HFFc6 (cell line): ENCODE data around the gene NCOA3. TPM values are rescaled to one million over a fixed set of nuclear protein-coding genes. Genes with fewer than 3 reads are reported as not detected.

Source experiments
- DNase-seq: peaks from one replicate; pipeline ENCODE4 v3.0.0-alpha.2; 2018
- H3K27ac Mint-ChIP-seq: 2 replicates; pipeline ENCODE4 v1.8.0; 2020; ENCODE audit warnings: mild to moderate bottlenecking, mixed read lengths
- H3K27me3 Mint-ChIP-seq: 2 replicates; pipeline ENCODE4 v1.8.0; 2021; ENCODE audit warnings: mild to moderate bottlenecking, moderate library complexity, mixed read lengths; ENCODE audit not compliant: insufficient read depth
- H3K36me3 Mint-ChIP-seq: 2 replicates; pipeline ENCODE4 v1.8.0; 2021; ENCODE audit warnings: low read depth, mixed read lengths
- H3K4me1 Mint-ChIP-seq: 2 replicates; pipeline ENCODE4 v1.8.0; 2020; ENCODE audit warnings: low read depth, mixed read lengths
- H3K4me3 Mint-ChIP-seq: 2 replicates; pipeline ENCODE4 v1.8.0; 2020; ENCODE audit warnings: mild to moderate bottlenecking, moderate library complexity, mixed read lengths
- H3K9me3 Mint-ChIP-seq: 2 replicates; pipeline ENCODE4 v1.8.0; 2020; ENCODE audit warnings: mild to moderate bottlenecking, mixed read lengths
- total RNA-seq, 6 experiments: library from RNA; stranded (reverse); fragmentation: NEBNext Ultra II Directional; extraction: Animal tissue kit (Norgen Biotek cat#: 25700); gene quantifications; 2 replicates in 1 of 6; 3 replicates in 5 of 6; pipeline ENCODE4 v1.2.3, GENCODE V29; 2021
- TF ChIP-seq, protein P1 (sequence below): fragments of 200-600 bp; sonication (generic); IDR thresholded peaks from 2 replicates; pipeline ENCODE4 v1.5.0; 2021; ENCODE audit warnings: antibody characterized with exemption, mild to moderate bottlenecking

NCOA3 gene
- total RNA-seq, 6 experiments from 2014 or later = 28.6 to 40.9 (median 32.7) TPM

DNA sequence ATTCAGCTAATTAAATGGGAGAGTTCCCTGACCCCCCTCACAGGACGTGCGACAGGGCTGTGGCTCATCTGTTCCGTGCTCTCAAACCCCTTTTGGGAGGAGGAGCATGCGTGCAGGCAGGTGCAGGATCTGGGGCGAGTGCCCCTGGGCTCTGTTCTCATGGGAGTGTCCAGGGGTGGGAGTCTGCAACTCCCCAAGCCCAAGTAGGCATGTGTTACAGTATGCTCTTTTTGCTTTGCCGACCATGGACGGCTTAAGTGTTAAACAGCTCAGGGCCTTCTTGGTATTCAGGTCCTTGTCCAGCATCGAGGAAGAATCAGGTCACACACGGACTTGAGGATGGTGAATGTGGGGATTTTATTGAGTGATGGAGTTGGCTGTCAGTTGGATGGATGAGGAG, 101.6 kb downstream of the NCOA3 start:
- H3K27ac Mint-ChIP-seq = no peak overlapping the region
- peaks cover 1% of the 10 kb centered on the region; the same call in 1 of the 2 replicates for H3K27me3 Mint-ChIP-seq
- H3K4me1 Mint-ChIP-seq = peaks cover 59% of the 10 kb centered on the region
- DNase-seq = no peak
- TF ChIP-seq, protein P1, sequence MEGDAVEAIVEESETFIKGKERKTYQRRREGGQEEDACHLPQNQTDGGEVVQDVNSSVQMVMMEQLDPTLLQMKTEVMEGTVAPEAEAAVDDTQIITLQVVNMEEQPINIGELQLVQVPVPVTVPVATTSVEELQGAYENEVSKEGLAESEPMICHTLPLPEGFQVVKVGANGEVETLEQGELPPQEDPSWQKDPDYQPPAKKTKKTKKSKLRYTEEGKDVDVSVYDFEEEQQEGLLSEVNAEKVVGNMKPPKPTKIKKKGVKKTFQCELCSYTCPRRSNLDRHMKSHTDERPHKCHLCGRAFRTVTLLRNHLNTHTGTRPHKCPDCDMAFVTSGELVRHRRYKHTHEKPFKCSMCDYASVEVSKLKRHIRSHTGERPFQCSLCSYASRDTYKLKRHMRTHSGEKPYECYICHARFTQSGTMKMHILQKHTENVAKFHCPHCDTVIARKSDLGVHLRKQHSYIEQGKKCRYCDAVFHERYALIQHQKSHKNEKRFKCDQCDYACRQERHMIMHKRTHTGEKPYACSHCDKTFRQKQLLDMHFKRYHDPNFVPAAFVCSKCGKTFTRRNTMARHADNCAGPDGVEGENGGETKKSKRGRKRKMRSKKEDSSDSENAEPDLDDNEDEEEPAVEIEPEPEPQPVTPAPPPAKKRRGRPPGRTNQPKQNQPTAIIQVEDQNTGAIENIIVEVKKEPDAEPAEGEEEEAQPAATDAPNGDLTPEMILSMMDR = no peak
- peaks cover 8% of the 10 kb centered on the region for H3K36me3 Mint-ChIP-seq
- H3K4me3 Mint-ChIP-seq = no peak overlapping the region
- no peaks in the 10 kb centered on the region for H3K9me3 Mint-ChIP-seq

DNA sequence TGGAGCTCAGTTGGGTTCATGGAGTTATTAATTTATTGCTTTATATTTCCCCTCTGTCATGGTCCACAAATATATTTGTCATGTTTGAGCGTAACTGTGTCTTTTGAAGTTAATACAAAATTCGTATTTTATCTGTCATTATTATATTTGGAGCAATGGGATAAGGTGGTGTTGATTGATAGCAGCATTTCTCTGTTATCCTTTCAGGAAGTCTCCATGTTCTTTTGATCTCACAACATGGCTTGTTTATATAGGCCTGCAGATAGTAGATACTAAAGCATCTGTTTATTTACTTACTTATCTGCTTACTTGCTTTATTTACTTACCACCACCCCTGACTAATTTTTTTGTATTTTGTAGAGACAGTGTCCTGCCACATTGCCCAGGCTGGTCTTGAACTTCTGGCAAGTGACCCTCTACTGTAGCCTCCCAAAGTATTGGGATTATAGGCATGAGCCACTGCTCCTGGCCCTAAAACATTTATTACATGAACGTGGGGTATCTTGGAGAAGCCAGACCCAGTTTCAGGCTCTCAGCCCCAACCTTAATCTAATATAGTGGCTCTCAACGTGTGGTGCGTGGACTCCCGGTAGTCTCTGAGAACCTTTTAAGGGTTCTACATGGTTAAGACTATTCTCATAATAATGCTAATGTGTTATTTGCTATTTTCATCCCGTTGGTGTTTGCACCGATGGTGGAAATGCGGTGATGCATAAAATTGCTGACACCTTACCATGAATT, 104.2 kb downstream of the NCOA3 start:
- Mint-ChIP-seq H3K36me3 (peaks cover 8% of the 10 kb centered on the region), H3K4me1 (peaks cover 68% of the 10 kb centered on the region), H3K4me3 (no peak overlapping the region), H3K27ac (no peak overlapping the region), H3K27me3 (peaks cover 1% of the 10 kb centered on the region; the same call in 1 of the 2 replicates), H3K9me3 (no peaks in the 10 kb centered on the region)
- DNase-seq = no peak
- TF ChIP-seq, protein P1 = no peak

DNA sequence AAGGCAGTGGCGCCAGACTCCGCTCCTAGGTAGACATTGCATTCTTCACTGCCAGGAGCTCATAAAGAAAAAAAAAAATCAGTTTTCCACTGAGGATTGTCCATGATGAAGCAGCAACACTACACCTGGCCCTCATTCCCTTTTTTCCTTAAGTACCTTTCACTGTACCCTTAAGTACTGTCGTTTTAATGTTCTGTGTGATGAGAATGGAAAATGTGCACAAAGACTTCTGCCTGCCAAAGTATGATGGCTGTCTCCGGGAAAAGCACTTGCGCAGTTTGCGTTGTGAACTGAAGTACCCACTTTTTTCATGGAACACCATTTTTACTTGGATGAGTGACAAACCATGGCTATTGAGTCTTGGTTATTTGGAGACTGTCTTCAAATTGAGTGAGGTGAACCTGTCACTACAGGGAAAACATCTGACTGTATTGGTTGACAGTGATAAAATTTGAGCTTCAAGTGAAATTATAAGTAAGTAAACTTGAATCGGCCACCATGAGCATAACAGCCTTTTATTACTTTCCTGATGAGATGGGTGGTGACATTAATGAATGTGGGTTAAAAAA, 104.8 kb downstream of the NCOA3 start:
- Mint-ChIP-seq H3K9me3 (no peaks in the 10 kb centered on the region), H3K4me1 (peaks cover 73% of the 10 kb centered on the region), H3K27me3 (peaks cover 1% of the 10 kb centered on the region; the same call in 1 of the 2 replicates), H3K4me3 (no peak overlapping the region), H3K27ac (peak overlapping the region; percentile 68; the same call in 1 of the 2 replicates), H3K36me3 (peaks cover 8% of the 10 kb centered on the region)
- DNase-seq = no peak
- TF ChIP-seq, protein P1 = no peak

DNA sequence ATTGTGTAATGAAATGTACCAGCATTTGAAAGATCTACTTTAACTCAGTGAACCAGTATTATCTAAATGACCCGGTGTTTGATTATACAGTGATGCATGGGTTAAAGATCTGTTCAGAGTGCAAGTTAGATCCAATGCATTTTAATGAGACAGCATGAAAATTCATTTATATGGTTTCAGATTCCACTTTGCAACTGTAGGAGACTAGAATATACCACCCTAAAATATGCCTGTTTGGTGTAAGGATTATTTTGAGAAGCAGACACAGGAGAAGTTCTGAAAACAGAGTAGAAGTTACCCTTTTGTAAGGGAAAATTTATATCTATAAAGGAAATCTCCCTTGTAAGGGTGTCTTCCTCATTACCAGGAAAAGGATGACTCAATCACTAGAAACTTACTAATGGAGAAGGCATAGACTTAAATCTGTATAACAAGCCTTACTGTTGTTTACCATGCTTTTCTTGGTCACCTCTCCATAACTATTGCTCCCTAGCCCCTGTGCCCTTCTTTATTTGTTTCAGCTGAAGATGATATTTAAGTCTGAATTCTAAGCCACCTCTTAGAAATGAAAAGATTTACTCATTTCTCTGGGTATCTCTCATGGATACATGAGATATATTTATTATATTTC, 105.4 kb downstream of the NCOA3 start:
- Mint-ChIP-seq H3K4me1 (peaks cover 67% of the 10 kb centered on the region), H3K4me3 (peak overlapping the region; percentile 36; the same call in 1 of the 2 replicates), H3K27me3 (peaks cover 1% of the 10 kb centered on the region; the same call in 1 of the 2 replicates), H3K9me3 (no peaks in the 10 kb centered on the region), H3K36me3 (peaks cover 8% of the 10 kb centered on the region), H3K27ac (peak overlapping the region; percentile 68)
- TF ChIP-seq, protein P1 = no peak
- DNase-seq = peak; percentile 40

DNA sequence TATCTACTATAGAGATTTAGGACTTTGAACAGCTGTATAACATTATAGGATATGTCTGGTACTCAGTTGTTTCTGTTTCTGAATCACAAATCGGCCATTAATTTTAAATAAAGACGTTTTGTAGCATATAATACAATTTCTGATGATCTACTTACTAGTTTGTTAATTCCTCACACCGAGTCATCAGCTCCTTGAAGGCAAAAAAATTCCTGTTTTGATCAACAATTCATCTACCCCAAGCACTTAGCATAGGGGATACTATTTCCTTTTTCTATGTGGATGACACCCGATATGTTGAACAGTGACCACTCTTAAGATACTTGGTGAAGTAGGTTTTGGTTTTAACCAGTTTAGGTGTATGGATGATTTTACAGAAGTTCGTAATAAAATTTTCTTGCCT, 107.3 kb downstream of the NCOA3 start:
- Mint-ChIP-seq H3K27me3 (no peaks in the 10 kb centered on the region; the same call in 1 of the 2 replicates), H3K27ac (peak overlapping the region; percentile 57)

More for the DNA sequence above, 107.3 kb downstream of the NCOA3 start:
- TF ChIP-seq, protein P1 = no peak
- Mint-ChIP-seq H3K4me3 (no peak overlapping the region), H3K4me1 (peaks cover 52% of the 10 kb centered on the region), H3K36me3 (0 out of 2 replicates have a peak, but pooled peaks cover under 1% of the 10 kb centered on the region), H3K9me3 (no peaks in the 10 kb centered on the region)
- DNase-seq = no peak
